GM21737 (cell line): ENCODE measurements around the gene SLIT1.

Experiments
- ATAC-seq: cut with Tn5 transposase; IDR thresholded peaks from one replicate; pipeline ENCODE4 v1.9.1; 2021; ENCODE audit warnings: mild to moderate bottlenecking, moderate library complexity; ENCODE audit not compliant: unreplicated experiment

Gene SLIT1

DNA sequence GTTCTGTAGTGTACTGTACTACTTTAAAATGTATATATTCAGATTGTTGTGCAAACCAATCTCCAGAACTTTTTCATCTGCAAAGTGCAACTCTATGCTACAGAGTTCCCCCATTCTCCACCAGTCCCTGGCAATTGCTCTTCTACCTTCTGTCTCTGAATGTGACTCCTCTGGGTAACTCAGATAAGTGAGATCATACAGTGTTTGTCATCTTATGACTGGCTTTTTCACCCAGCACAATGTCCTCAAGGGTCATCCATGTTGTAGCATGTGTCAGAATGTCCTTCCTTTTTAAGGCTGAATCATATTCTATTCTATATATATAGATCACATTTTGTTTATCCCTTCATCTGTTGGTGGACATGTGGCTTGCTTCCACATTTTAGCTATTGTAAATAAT, 10.8 kb downstream of the SLIT1 start:
- no peak for ATAC-seq

DNA sequence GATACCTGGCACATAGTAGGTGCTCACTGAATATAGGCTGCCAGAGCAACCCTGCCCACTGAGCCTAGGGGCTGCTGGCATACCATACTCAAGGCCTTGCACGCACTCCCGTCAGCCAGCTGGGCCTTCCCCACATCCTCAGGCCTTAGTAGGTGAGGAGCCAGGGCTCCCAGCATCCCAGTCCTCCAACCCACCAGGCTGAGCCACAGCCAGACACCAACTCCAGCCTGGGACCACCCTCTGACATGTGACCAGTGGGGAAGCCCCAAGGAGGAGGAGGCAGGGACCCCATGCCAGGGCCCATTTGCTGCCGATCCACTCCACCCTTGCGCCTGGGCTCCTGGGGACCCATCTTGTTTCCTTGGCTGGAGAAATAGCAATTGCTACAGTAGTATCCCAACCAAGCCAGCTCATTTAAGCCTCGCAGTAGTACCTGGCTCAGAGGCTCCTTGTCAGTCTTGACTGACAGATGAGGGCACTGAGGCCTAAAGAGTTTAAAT, 11.4 kb downstream of the SLIT1 start:
- ATAC-seq, result no peak

GRCh38 chr10:97173036-97173435, 12.7 kb downstream of the SLIT1 start:
- ATAC-seq, result no peak

DNA sequence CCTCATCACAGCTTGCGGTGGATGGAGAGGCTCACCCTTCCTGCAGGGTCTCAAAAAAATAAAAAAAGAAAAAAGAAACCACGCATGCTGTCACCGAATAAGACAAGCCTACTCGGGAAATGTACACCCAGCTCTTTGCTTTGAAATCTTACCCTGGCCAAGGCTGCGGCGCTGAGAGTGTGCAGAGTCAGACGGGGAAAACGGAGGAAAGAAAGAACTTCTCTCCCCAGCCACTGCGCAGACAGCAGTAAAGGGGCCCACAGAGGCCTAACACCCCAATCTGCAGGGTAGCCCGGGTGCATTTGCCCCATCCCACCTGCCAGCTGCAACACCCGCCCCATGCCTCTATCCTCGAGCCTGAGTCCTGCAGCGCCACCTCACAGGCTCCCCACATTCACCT, 14.8 kb downstream of the SLIT1 start:
- ATAC-seq, result no peak

GRCh38 chr10:97169911-97170693, 15.7 kb downstream of the SLIT1 start:
- no peak for ATAC-seq

DNA sequence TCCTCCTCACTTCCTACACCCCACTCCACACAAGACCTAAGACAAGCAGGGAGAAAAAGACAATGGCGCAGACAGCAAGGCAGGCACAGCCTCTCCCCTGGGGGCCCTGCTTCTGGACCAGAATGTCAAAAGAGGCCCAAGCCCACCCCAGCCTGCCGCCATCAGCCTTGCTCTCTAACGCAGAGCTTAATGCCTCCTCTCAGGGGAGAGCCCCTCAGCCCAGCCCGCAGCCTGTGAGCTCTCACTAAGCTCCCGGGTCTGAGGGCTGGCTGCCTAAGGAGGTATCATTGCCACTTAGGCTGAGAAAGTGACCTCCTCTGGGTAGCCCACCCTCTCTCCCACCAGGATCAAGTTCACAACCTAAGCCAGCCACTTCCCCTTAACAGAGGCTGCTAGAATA, 16.7 kb downstream of the SLIT1 start:
- no peak for ATAC-seq

GRCh38 chr10:97168645-97169044, 17.1 kb downstream of the SLIT1 start:
- no peak for ATAC-seq

DNA sequence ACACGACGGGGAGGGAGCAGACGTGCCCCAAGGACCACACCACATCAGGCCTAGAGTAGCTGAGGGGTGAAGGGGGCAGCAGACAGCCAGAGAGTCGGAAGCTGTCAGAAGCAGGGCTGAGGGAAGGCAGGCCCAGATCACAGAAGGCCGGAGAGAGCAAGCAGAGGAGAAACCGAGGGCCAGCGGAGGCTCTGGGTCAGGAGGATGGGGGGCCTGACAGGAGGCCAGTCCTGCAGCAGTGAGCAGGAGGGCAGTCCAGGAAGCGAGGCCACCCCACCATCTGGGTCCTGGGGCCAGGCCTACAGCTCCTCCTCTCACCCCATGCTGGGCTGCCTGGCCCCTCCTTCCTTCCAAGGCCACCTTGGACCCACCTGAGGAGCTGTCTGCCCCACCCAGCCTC, 20.3 kb downstream of the SLIT1 start:
- ATAC-seq, result no peak

- no peak for ATAC-seq
Measured at GRCh38 chr10:97163781-97164501, 21.8 kb downstream of the SLIT1 start.

DNA sequence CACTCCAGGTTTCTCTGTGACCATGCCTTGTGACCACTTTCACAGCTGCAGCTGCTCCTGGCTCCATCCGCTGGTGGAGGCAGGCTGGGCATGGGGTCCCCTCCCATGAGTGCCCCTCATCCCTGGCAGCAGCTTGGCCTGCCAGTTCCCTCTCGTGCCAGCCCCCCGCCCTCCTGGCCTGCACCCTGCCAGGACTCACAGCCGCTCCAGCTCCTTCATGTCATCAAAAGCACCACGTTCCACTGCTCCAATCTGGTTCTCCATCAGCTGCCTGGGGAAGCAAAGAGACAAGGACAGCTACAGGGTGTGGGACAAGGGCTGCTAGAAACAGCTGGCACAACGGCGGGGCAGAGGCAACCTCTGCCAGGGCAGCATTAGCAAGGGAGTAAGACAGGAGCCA, 22.6 kb downstream of the SLIT1 start:
- ATAC-seq, result no peak

DNA sequence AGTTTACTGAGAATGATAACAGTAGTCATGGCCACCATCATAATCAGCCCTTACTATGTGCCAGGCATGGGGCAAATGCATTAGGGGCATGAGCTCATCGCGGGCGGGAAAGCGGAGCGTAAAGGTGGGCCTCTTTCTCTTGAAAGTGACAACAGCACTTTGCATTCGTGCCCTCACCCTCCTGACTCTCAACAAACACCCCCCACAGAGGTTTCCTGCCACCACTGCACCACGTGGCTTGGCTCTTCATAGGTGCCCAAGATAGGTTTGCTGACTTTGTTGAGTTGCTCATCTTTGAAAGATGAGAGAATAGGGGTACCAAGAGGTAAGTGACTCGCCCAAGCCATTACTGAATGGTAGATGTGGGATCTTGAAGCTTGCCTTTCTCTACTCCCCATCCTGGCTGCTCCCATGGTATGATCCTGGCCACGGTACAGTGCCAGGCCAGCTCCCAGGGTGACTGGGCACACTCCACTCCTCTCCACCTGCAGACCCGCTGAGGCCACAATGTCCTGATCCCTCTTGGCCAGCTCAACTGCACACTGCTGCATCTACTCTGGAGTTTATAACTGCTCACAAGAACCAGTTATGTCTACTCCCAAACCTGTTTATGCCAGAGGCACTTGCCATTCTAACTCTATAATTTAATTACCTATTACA, 26.0 kb downstream of the SLIT1 start:
- no peak for ATAC-seq

DNA sequence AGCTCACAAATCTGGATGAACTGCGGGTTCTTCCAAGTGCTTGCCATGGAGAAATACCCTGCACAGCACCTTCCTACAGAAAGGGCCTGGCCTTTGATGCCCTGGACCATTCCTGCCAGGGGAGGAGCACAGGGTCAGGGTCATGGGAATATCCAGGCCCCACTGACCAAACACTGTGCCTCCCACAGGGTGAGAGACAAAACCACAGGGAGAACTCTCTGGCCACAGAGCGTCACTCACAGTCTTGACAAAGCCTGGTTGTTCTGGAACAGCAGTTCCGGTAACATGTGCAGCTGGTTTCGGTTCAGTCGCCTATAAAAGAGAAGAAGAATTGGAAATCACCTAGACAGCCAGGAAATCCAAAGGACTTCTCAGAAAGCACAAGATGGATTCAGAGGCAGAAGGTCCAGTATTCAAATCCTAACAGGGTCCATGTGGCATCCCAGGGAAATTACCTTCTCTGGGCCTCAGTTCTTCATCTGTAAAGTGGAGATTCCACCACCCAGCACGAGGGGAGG, 28.1 kb downstream of the SLIT1 start:
- no peak for ATAC-seq

DNA sequence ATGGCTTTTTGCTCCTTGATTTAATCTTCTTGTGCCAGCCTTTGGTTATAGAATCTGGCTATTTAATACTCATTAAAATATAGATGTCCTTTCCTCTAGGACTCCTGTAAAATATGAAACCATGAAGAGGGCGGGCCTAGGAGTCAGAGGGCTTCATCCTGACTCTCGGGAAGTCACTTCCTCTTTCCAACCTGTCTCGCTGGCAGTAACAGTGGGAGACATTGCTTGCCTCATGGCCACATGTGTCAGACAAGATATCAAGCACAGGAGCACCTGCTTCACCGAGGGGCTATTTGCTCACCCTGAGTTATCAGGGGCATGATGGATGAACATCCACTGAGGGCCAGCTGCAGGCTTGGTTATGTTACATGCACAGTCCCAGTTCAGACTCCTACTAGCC, 31.0 kb downstream of the SLIT1 start:
- no peak for ATAC-seq

DNA sequence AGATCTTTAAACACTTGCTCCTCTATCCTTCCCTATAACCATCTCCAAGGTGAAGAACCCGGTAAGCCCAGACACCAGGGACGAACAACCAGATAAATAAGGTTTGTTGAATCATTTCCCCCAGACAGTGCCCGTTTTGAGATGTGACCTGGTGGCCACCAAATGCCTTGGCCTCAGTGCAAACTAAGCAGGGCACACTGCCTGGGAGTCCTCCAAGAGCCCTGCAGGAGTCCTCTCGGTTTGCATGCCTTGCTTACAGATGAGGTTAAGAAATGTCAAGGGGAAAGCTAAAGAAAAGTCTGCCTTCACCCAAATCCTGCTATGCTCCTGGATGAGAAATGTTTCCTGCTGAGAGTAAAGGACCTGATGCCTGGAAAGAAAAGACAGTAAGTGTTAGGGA, 31.6 kb downstream of the SLIT1 start:
- ATAC-seq, result no peak

GRCh38 chr10:97153270-97153850, 32.4 kb downstream of the SLIT1 start:
- no peak for ATAC-seq

GRCh38 chr10:97151307-97151914, 34.3 kb downstream of the SLIT1 start:
- ATAC-seq, result no peak

GRCh38 chr10:97150616-97151015, 35.1 kb downstream of the SLIT1 start:
- ATAC-seq, result no peak

GRCh38 chr10:97150013-97150595, 35.7 kb downstream of the SLIT1 start:
- ATAC-seq, result no peak

DNA sequence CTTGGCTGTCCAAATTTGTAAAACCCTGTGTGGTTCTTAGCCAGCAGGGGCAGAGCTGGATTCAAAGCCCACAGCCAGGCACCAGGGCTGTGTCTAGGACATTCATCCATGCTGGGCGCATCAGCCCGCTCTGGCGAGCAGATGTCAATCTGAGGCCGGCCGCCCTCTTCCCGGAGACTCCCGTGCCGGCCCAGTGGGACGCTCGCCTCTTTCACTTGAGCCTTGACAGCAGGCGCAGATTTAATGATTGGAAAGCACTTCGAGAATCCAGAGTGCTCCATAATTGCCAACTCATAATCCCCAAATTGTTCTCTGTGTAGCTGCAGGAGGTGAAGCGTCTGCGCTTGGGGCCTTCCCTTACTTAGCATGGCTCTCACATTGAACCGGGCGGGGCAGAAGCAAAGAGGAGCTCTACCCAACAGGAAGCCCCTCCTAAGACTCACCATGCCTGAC, 36.7 kb downstream of the SLIT1 start:
- ATAC-seq, result no peak

DNA sequence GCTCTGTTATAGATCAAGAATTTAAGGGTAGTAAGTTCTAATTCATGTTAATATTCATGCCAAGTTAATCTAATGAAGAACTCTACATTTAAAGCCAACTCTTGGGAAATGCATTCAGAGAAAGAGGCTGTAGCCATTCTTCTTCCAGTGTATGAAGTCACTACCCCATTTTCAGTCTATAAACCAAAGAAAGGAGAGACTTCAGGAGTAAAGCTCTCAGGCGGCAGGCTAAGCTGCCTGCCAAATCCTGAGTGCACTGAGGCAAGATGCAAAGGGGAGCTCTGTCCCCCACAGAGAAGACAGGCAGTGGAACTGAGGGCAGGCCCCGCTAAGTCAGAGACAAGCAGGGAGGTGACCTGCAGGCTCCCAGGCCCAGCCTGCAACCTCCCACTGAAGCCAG, 41.5 kb downstream of the SLIT1 start:
- ATAC-seq, result no peak
